Fibroblast of lung (primary cell): ENCODE results near the gene CNKSR3. TPM values are rescaled to one million over a fixed set of nuclear protein-coding genes. Genes with fewer than 3 reads are reported as not detected.
A peak's percentile ranks its signal among the peaks of the same experiment; 100 is the strongest.

Source experiments
- DNase-seq, 2 donors: peaks; one replicate each; pipeline versions ENCODE4 v3.0.0 to v3.0.0-alpha.2; 2010; ENCODE audit warnings: low read depth in 2 of 2
- H2AFZ ChIP-seq: 2 replicates; pipeline ENCODE4 v1.5.1; 2012; ENCODE audit warnings: low read length, control low read depth, inconsistent platforms
- H3K27ac ChIP-seq: 2 replicates; pipeline ENCODE4 v1.5.1; 2011; ENCODE audit warnings: low read length, control low read depth; ENCODE audit not compliant: insufficient read depth
- H3K27me3 ChIP-seq: 2 replicates; pipeline ENCODE4 v1.5.1; 2011; ENCODE audit warnings: mild to moderate bottlenecking, low read length; ENCODE audit not compliant: control insufficient read depth, insufficient read depth
- H3K36me3 ChIP-seq: 2 replicates; pipeline ENCODE4 v1.5.1; 2011; ENCODE audit warnings: low read length; ENCODE audit not compliant: control insufficient read depth, insufficient read depth
- H3K4me1 ChIP-seq: 2 replicates; pipeline ENCODE4 v1.5.1; 2011; ENCODE audit warnings: low read length; ENCODE audit not compliant: control insufficient read depth, insufficient read depth; ENCODE audit errors: extremely low read depth
- H3K4me2 ChIP-seq: 2 replicates; pipeline ENCODE4 v1.5.1; 2011; ENCODE audit warnings: low read length, control low read depth; ENCODE audit not compliant: insufficient read depth; ENCODE audit errors: extremely low read depth
- H3K4me3 ChIP-seq, 4 experiments: fragments of 200-600 bp in 1 of 4; sonication (generic) in 1 of 4; replicated peaks in 1 of 4; 2 replicates each; pipeline ENCODE4 v1.5.1; 2011 to 2016; ENCODE audit warnings: low read length in 4 of 4, low read depth in 3 of 4, mild to moderate bottlenecking in 3 of 4, control low read depth in 2 of 4, inconsistent platforms in 1 of 4, mixed read lengths in 1 of 4; ENCODE audit not compliant: insufficient read depth in 1 of 4; ENCODE audit errors: control extremely low read depth in 1 of 4
- H3K79me2 ChIP-seq: 2 replicates; pipeline ENCODE4 v1.5.1; 2012; ENCODE audit warnings: mild to moderate bottlenecking, low read length, inconsistent platforms; ENCODE audit not compliant: control insufficient read depth, insufficient read depth
- H3K9ac ChIP-seq: 2 replicates; pipeline ENCODE4 v1.5.1; 2011; ENCODE audit warnings: mild to moderate bottlenecking, low read length, control low read depth; ENCODE audit not compliant: insufficient read depth
- H3K9me3 ChIP-seq: 2 replicates; pipeline ENCODE4 v1.5.1; 2012; ENCODE audit warnings: low read depth, low read length; ENCODE audit not compliant: control insufficient read depth, insufficient read depth
- H4K20me1 ChIP-seq: 2 replicates; pipeline ENCODE4 v1.5.1; 2011; ENCODE audit warnings: low read length; ENCODE audit not compliant: control insufficient read depth, insufficient read depth; ENCODE audit errors: extremely low read depth
- CTCF ChIP-seq, 2 donors: IDR thresholded peaks in 1 of 2; conservative IDR thresholded peaks in 1 of 2; 1 replicate in 1 of 2; 2 replicates in 1 of 2; pipeline ENCODE4 v1.5.1; 2011 to 2012; ENCODE audit warnings: low read length in 2 of 2, control low read depth in 1 of 2, inconsistent platforms in 1 of 2, low read depth in 1 of 2, mild to moderate bottlenecking in 1 of 2
- EZH2 ChIP-seq: IDR thresholded peaks from 2 replicates; pipeline ENCODE4 v1.5.1; 2012; ENCODE audit warnings: low read length, control low read depth, mild to moderate bottlenecking; ENCODE audit errors: missing control alignments
- polyA plus RNA-seq, 2 donors: library from polyadenylated mRNA; depleted of rRNA in 1 of 2; stranded (reverse) in 1 of 2; unstranded in 1 of 2; fragments of >200 nt; gene quantifications; 2 replicates each; pipeline ENCODE4 v1.2.1, GENCODE V29; 2011 to 2012; ENCODE audit warnings: missing spikeins in 1 of 2
- total RNA-seq: library from RNA; depleted of rRNA; stranded (reverse); fragments of >200 nt; gene quantifications from 2 replicates; pipeline ENCODE4 v1.2.1, GENCODE V29; 2014

CNKSR3 gene
- total and polyA plus RNA-seq, 2 donors (not counting 1 experiment from before 2014, with no cell fraction given): 5.5 to 14.0 TPM

- H3K27me3 ChIP-seq: no peaks in the 10 kb centered on the region
- no peak overlapping the region for H3K27ac ChIP-seq
- TF ChIP-seq EZH2 (no peak), CTCF (conservative IDR thresholded peaks at IDR 0.05 in 1 of 2, IDR thresholded peaks at IDR 0.05 in 1 of 2; ENCODE audit: low read depth in 1 of 2, low read length in 2 of 2) (no peak)
- DNase-seq: peak; percentile 81 to 85
- H3K4me3 ChIP-seq: no peak overlapping the region
- H4K20me1 ChIP-seq: no peaks in the 10 kb centered on the region
- no peak overlapping the region for H3K9ac ChIP-seq
- H3K9me3 ChIP-seq: no peaks in the 10 kb centered on the region
- H3K79me2 ChIP-seq: no peaks in the 10 kb centered on the region
- no peak overlapping the region for H3K4me2 ChIP-seq
- no peak overlapping the region for H2AFZ ChIP-seq
- H3K36me3 ChIP-seq: peaks cover 2% of the 10 kb centered on the region
- H3K4me1 ChIP-seq: peaks cover 18% of the 10 kb centered on the region
Observed at GRCh38 chr6:154403788-154404187, 106.7 kb downstream of the CNKSR3 start.

- H3K9me3 ChIP-seq: no peaks in the 10 kb centered on the region
- H3K4me3 ChIP-seq: no peak overlapping the region
- no peaks in the 10 kb centered on the region for H4K20me1 ChIP-seq
- no peaks in the 10 kb centered on the region for H3K79me2 ChIP-seq
- H3K36me3 ChIP-seq: peaks cover 2% of the 10 kb centered on the region
- H2AFZ ChIP-seq: no peak overlapping the region
- H3K4me1 ChIP-seq: peaks cover 18% of the 10 kb centered on the region
- H3K9ac ChIP-seq: no peak overlapping the region
- no peak overlapping the region for H3K27ac ChIP-seq
- H3K27me3 ChIP-seq: no peaks in the 10 kb centered on the region
- H3K4me2 ChIP-seq: peak overlapping the region; percentile 8
- peak in 1 of 2 donors; percentile 53 for DNase-seq
- no peak for TF ChIP-seq EZH2
- TF ChIP-seq CTCF (conservative IDR thresholded peaks at IDR 0.05 in 1 of 2, IDR thresholded peaks at IDR 0.05 in 1 of 2; ENCODE audit: low read depth in 1 of 2, low read length in 2 of 2): no peak
Observed at GRCh38 chr6:154402081-154402780, 108.3 kb downstream of the CNKSR3 start.

- no peak overlapping the region for H3K9ac ChIP-seq
- peaks cover 13% of the 10 kb centered on the region for H3K4me1 ChIP-seq
- TF ChIP-seq EZH2: no peak
- TF ChIP-seq CTCF (conservative IDR thresholded peaks at IDR 0.05 in 1 of 2, IDR thresholded peaks at IDR 0.05 in 1 of 2; ENCODE audit: low read depth in 1 of 2, low read length in 2 of 2): no peak
- no peaks in the 10 kb centered on the region for H4K20me1 ChIP-seq
- no peaks in the 10 kb centered on the region for H3K36me3 ChIP-seq
- no peak overlapping the region for H3K27ac ChIP-seq
- no peak overlapping the region for H2AFZ ChIP-seq
- H3K27me3 ChIP-seq: no peaks in the 10 kb centered on the region
- no peaks in the 10 kb centered on the region for H3K9me3 ChIP-seq
- peak in 1 of 2 donors; percentile 84 for DNase-seq
- H3K4me3 ChIP-seq: no peak overlapping the region
- no peak overlapping the region for H3K4me2 ChIP-seq
- no peaks in the 10 kb centered on the region for H3K79me2 ChIP-seq
Observed at GRCh38 chr6:154399097-154399496, 111.4 kb downstream of the CNKSR3 start.
